SK-N-SH (cell line): Measurements from ENCODE around the gene GPD1L. TPM values are rescaled to one million over a fixed set of nuclear protein-coding genes. Genes with fewer than 3 reads are reported as not detected.

Experiments used
- CTCF ChIA-PET: fragments of 300-600, 350-600 bp; formaldehyde crosslinking; extraction: SDS; loops from one replicate; lab custom pipeline; 2021; lab: Yijun Ruan, JAX
- POLR2A ChIA-PET: fragments of 350-600 bp; sonication (Branson Sonifier 250); formaldehyde crosslinking; extraction: SDS; loops from one replicate; lab custom pipeline; 2020; ENCODE audit warnings: antibody characterized with exemption, inconsistent platforms; lab: Yijun Ruan, JAX
- DNase-seq: peaks from one replicate; pipeline ENCODE4 v3.0.0; 2012
- H2AFZ ChIP-seq: fragments of 200-600 bp; sonication (generic); 2 replicates; pipeline ENCODE4 v1.8.1; 2016; ENCODE audit warnings: antibody characterized with exemption, mild to moderate bottlenecking, low read depth
- H3F3A ChIP-seq: fragments of 200-600 bp; sonication (generic); replicated peaks from 2 replicates; pipeline ENCODE3; 2016; ENCODE audit warnings: antibody characterized with exemption, mild to moderate bottlenecking; ENCODE audit not compliant: insufficient read depth
- H3K27ac ChIP-seq, 2 experiments: fragments of 200-500 bp in 1 of 2; fragments of 200-600 bp in 1 of 2; sonication (Bioruptor generic) in 1 of 2; sonication (generic), shearing (Covaris generic) in 1 of 2; 2 replicates each; pipeline versions ENCODE4 v1.5.1 to v1.6.1; 2014 to 2016; ENCODE audit warnings: low read depth in 2 of 2, inconsistent platforms in 1 of 2, low read length in 1 of 2, mild to moderate bottlenecking in 1 of 2, mixed read lengths in 1 of 2
- H3K27me3 ChIP-seq: fragments of 200-600 bp; sonication (generic), shearing (Covaris generic); 2 replicates; pipeline ENCODE4 v1.6.1; 2016; ENCODE audit warnings: mixed run types; ENCODE audit not compliant: insufficient read depth
- H3K36me3 ChIP-seq, 2 experiments: fragments of 200-500 bp in 1 of 2; fragments of 200-600 bp in 1 of 2; sonication (Bioruptor generic) in 1 of 2; sonication (generic) in 1 of 2; replicated peaks in 1 of 2; 2 replicates each; pipeline versions ENCODE3 to v1.5.1; 2014 to 2016; ENCODE audit warnings: low read length in 1 of 2, mild to moderate bottlenecking in 1 of 2; ENCODE audit not compliant: insufficient read depth in 2 of 2, control insufficient read depth in 1 of 2
- H3K4me1 ChIP-seq, 2 experiments: fragments of 200-500 bp in 1 of 2; fragments of 200-600 bp in 1 of 2; sonication (Bioruptor generic) in 1 of 2; sonication (generic), shearing (Covaris generic) in 1 of 2; 2 replicates each; pipeline versions ENCODE4 v1.5.1 to v1.6.1; 2014 to 2016; ENCODE audit warnings: low read depth in 1 of 2, low read length in 1 of 2, mixed run types in 1 of 2; ENCODE audit not compliant: insufficient read depth in 2 of 2, control insufficient read depth in 1 of 2
- H3K4me2 ChIP-seq: fragments of 200-600 bp; sonication (generic), shearing (Covaris generic); 2 replicates; pipeline ENCODE4 v1.6.1; 2017; ENCODE audit warnings: mixed run types
- H3K4me3 ChIP-seq, 2 experiments: fragments of 200-500 bp in 1 of 2; fragments of 200-600 bp in 1 of 2; sonication (Bioruptor generic) in 1 of 2; sonication (generic), shearing (Covaris generic) in 1 of 2; 2 replicates each; pipeline versions ENCODE4 v1.5.1 to v1.8.1; 2014 to 2016; ENCODE audit warnings: low read depth in 2 of 2, inconsistent platforms in 1 of 2, low read length in 1 of 2, mild to moderate bottlenecking in 1 of 2, mixed read lengths in 1 of 2, moderate library complexity in 1 of 2
- H3K79me2 ChIP-seq: fragments of 200-600 bp; sonication (generic); 2 replicates; pipeline ENCODE4 v1.8.1; 2017; ENCODE audit warnings: mild to moderate bottlenecking; ENCODE audit not compliant: insufficient read depth
- H3K9ac ChIP-seq: fragments of 200-600 bp; sonication (generic); 2 replicates; pipeline ENCODE4 v1.6.1; 2017; ENCODE audit warnings: mixed run types
- H3K9me2 ChIP-seq: fragments of 200-600 bp; sonication (generic); 2 replicates; pipeline ENCODE4 v1.6.1; 2017; ENCODE audit warnings: mixed run types
- H3K9me3 ChIP-seq: fragments of 200-600 bp; sonication (generic); 2 replicates; pipeline ENCODE4 v1.6.1; 2017; ENCODE audit warnings: mixed run types, mild to moderate bottlenecking, moderate library complexity
- H4K20me1 ChIP-seq: fragments of 200-600 bp; sonication (generic); 2 replicates; pipeline ENCODE4 v1.6.1; 2017; ENCODE audit warnings: mild to moderate bottlenecking, mixed run types; ENCODE audit not compliant: insufficient read depth
- CHD2 ChIP-seq: fragments of 150-350 bp; IDR thresholded peaks from 2 replicates; pipeline ENCODE4 v1.6.1; 2018; ENCODE audit warnings: low read length; ENCODE audit not compliant: partially characterized antibody
- FOXJ3 ChIP-seq: sonication (generic); formaldehyde crosslinking; IDR thresholded peaks from 2 replicates; pipeline ENCODE4 v1.5.1; 2020; ENCODE audit warnings: mild to moderate bottlenecking, missing genetic modification reagents
- FOXM1 ChIP-seq: IDR thresholded peaks from 2 replicates; pipeline ENCODE4 v1.4.0; 2012; ENCODE audit warnings: low read depth, mild to moderate bottlenecking
- GABPA ChIP-seq: IDR thresholded peaks from 2 replicates; pipeline ENCODE4 v1.4.0; 2012; ENCODE audit warnings: low read depth, mild to moderate bottlenecking
- GATA2 ChIP-seq: sonication (generic); formaldehyde crosslinking; IDR thresholded peaks from 2 replicates; pipeline ENCODE4 v1.5.0; 2020; ENCODE audit warnings: mild to moderate bottlenecking, missing genetic modification reagents
- JUND ChIP-seq: IDR thresholded peaks from 2 replicates; pipeline ENCODE4 v1.4.0; 2012
- MEF2A ChIP-seq: IDR thresholded peaks from 2 replicates; pipeline ENCODE4 v1.4.0; 2012; ENCODE audit warnings: low read depth, borderline replicate concordance
- NFIC ChIP-seq: IDR thresholded peaks from 2 replicates; pipeline ENCODE4 v1.4.0; 2012; ENCODE audit warnings: borderline replicate concordance
- NRF1 ChIP-seq: IDR thresholded peaks from 2 replicates; pipeline ENCODE4 v1.6.1; 2012; ENCODE audit warnings: low read depth, mild to moderate bottlenecking, low read length
- SMC3 ChIP-seq: IDR thresholded peaks from 2 replicates; pipeline ENCODE4 v1.6.1; 2012; ENCODE audit warnings: low read depth, low read length, improper control_type of control experiment
- TAF1 ChIP-seq: IDR thresholded peaks from 2 replicates; pipeline ENCODE4 v1.6.1; 2012; ENCODE audit warnings: low read depth, mild to moderate bottlenecking, low read length, moderate library complexity, borderline replicate concordance
- USF1 ChIP-seq: IDR thresholded peaks from 2 replicates; pipeline ENCODE4 v1.4.0; 2012; ENCODE audit warnings: low read depth, borderline replicate concordance
- USF2 ChIP-seq: fragments of 150-350 bp; IDR thresholded peaks from 2 replicates; pipeline ENCODE4 v1.6.1; 2017; ENCODE audit warnings: antibody characterized with exemption, low read length, low read depth, borderline replicate concordance
- YY1 ChIP-seq: IDR thresholded peaks from 2 replicates; pipeline ENCODE4 v1.4.0; 2012; ENCODE audit warnings: low read depth, mild to moderate bottlenecking
- ZBTB33 ChIP-seq: IDR thresholded peaks from 2 replicates; pipeline ENCODE4 v1.4.0; 2012; ENCODE audit warnings: low read depth, borderline replicate concordance
- WGBS: methylation state at CpG from one replicate; pipeline ENCODE4 v1.1.6; 2017; ENCODE audit warnings: low lambda C conversion rate; 5-methylcytosine and 5-hydroxymethylcytosine counted together
- polyA plus RNA-seq, 3 experiments: library from polyadenylated mRNA; depleted of rRNA; stranded (reverse); fragments of >200 nt; gene quantifications; 2 replicates each; pipeline ENCODE4 v1.2.3, GENCODE V29; 2012
- TF ChIP-seq, protein P1 (sequence below): fragments of 200-600 bp; sonication (generic); IDR thresholded peaks from 2 replicates; pipeline ENCODE4 v1.6.1; 2017; ENCODE audit warnings: antibody characterized with exemption, mild to moderate bottlenecking, moderate library complexity
- TF ChIP-seq, protein P2 (sequence below): IDR thresholded peaks from 2 replicates; pipeline ENCODE4; 2012
- TF ChIP-seq, protein P3 (sequence below): IDR thresholded peaks from 2 replicates; pipeline ENCODE4 v1.6.1; 2012; ENCODE audit warnings: mild to moderate bottlenecking, low read depth, low read length, moderate library complexity

The GPD1L gene
- polyA plus RNA-seq, 1 of the 3 experiments (the other 2 are of a cell fraction), result 6.1 TPM

- H3K4me2 ChIP-seq, result no peak overlapping the region
- no peaks in the 10 kb centered on the region; the same call in 1 of the 2 replicates for H3K9me3 ChIP-seq
- H3F3A ChIP-seq, result no peaks in the 10 kb centered on the region
- no peak for DNase-seq
- H3K27ac ChIP-seq, result no peak overlapping the region
- ChIA-PET POLR2A (no interaction called here), CTCF (interaction anchor here (1.1 kb wide), 1 partner anchor 15 kb away, joined by 3 read pairs; no protein-coding TSS in a partner anchor)
- no peak overlapping the region for H3K4me3 ChIP-seq
- no peak overlapping the region for H3K9ac ChIP-seq
- H3K27me3 ChIP-seq, result no peaks in the 10 kb centered on the region; the same call in 1 of the 2 replicates
- no peak for TF ChIP-seq TAF1
- no peak for TF ChIP-seq GABPA
- TF ChIP-seq MEF2A, result no peak
- TF ChIP-seq FOXJ3 (CRISPR knock-in tag), result no peak
- TF ChIP-seq CHD2, result no peak
- H4K20me1 ChIP-seq, result no peaks in the 10 kb centered on the region
- no peaks in the 10 kb centered on the region for H3K9me2 ChIP-seq
- H3K79me2 ChIP-seq, result no peaks in the 10 kb centered on the region
- peaks cover 0 to 10% of the 10 kb centered on the region in 2 experiments; a peak in 2 of 4 replicates for H3K4me1 ChIP-seq
- no peaks in the 10 kb centered on the region for H3K36me3 ChIP-seq
- no peak overlapping the region for H2AFZ ChIP-seq
Measured at GRCh38 chr3:32193101-32193500, 86.7 kb downstream of the GPD1L start.

GRCh38 chr3:32194653-32195052 is 88.2 kb downstream of the GPD1L start:
- no peaks in the 10 kb centered on the region for H3K36me3 ChIP-seq
- H3K4me2 ChIP-seq, result no peak overlapping the region
- H3K27me3 ChIP-seq, result no peaks in the 10 kb centered on the region; the same call in 1 of the 2 replicates
- DNase-seq, result no peak
- no peaks in the 10 kb centered on the region for H3K9me3 ChIP-seq
- no peak overlapping the region; a peak in 2 of 4 replicates for H3K27ac ChIP-seq
- H3F3A ChIP-seq, result no peaks in the 10 kb centered on the region
- no peak overlapping the region for H3K4me3 ChIP-seq
- H4K20me1 ChIP-seq, result no peaks in the 10 kb centered on the region
- H3K9ac ChIP-seq, result no peak overlapping the region
- H3K79me2 ChIP-seq, result no peaks in the 10 kb centered on the region
- ChIA-PET POLR2A (no interaction called here), CTCF (no interaction called here)
- WGBS, result 70% methylated on average over 1 of the region's 1 CpG
- no peaks in the 10 kb centered on the region for H3K9me2 ChIP-seq
- no peak overlapping the region for H2AFZ ChIP-seq
- H3K4me1 ChIP-seq, result peaks cover 0 to 10% of the 10 kb centered on the region in 2 experiments; a peak in 2 of 4 replicates
- no peak for TF ChIP-seq YY1
- TF ChIP-seq JUND, result no peak
- no peak for TF ChIP-seq ZBTB33
- TF ChIP-seq USF1, result no peak
- TF ChIP-seq NRF1, result no peak
- TF ChIP-seq USF2, result no peak
- no peak for TF ChIP-seq GABPA
- no peak for TF ChIP-seq FOXM1
- TF ChIP-seq, protein P1, sequence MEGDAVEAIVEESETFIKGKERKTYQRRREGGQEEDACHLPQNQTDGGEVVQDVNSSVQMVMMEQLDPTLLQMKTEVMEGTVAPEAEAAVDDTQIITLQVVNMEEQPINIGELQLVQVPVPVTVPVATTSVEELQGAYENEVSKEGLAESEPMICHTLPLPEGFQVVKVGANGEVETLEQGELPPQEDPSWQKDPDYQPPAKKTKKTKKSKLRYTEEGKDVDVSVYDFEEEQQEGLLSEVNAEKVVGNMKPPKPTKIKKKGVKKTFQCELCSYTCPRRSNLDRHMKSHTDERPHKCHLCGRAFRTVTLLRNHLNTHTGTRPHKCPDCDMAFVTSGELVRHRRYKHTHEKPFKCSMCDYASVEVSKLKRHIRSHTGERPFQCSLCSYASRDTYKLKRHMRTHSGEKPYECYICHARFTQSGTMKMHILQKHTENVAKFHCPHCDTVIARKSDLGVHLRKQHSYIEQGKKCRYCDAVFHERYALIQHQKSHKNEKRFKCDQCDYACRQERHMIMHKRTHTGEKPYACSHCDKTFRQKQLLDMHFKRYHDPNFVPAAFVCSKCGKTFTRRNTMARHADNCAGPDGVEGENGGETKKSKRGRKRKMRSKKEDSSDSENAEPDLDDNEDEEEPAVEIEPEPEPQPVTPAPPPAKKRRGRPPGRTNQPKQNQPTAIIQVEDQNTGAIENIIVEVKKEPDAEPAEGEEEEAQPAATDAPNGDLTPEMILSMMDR, result no peak
- TF ChIP-seq NFIC, result no peak
- TF ChIP-seq GATA2 (CRISPR knock-in tag), result no peak
- TF ChIP-seq, protein P2, sequence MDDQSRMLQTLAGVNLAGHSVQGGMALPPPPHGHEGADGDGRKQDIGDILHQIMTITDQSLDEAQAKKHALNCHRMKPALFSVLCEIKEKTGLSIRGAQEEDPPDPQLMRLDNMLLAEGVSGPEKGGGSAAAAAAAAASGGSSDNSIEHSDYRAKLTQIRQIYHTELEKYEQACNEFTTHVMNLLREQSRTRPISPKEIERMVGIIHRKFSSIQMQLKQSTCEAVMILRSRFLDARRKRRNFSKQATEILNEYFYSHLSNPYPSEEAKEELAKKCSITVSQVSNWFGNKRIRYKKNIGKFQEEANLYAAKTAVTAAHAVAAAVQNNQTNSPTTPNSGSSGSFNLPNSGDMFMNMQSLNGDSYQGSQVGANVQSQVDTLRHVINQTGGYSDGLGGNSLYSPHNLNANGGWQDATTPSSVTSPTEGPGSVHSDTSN, result no peak
- TF ChIP-seq SMC3, result no peak
- TF ChIP-seq, protein P3, sequence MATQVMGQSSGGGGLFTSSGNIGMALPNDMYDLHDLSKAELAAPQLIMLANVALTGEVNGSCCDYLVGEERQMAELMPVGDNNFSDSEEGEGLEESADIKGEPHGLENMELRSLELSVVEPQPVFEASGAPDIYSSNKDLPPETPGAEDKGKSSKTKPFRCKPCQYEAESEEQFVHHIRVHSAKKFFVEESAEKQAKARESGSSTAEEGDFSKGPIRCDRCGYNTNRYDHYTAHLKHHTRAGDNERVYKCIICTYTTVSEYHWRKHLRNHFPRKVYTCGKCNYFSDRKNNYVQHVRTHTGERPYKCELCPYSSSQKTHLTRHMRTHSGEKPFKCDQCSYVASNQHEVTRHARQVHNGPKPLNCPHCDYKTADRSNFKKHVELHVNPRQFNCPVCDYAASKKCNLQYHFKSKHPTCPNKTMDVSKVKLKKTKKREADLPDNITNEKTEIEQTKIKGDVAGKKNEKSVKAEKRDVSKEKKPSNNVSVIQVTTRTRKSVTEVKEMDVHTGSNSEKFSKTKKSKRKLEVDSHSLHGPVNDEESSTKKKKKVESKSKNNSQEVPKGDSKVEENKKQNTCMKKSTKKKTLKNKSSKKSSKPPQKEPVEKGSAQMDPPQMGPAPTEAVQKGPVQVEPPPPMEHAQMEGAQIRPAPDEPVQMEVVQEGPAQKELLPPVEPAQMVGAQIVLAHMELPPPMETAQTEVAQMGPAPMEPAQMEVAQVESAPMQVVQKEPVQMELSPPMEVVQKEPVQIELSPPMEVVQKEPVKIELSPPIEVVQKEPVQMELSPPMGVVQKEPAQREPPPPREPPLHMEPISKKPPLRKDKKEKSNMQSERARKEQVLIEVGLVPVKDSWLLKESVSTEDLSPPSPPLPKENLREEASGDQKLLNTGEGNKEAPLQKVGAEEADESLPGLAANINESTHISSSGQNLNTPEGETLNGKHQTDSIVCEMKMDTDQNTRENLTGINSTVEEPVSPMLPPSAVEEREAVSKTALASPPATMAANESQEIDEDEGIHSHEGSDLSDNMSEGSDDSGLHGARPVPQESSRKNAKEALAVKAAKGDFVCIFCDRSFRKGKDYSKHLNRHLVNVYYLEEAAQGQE, result no peak
